ENCODE measurements around the gene CUEDC1.

The CUEDC1 gene

DNA sequence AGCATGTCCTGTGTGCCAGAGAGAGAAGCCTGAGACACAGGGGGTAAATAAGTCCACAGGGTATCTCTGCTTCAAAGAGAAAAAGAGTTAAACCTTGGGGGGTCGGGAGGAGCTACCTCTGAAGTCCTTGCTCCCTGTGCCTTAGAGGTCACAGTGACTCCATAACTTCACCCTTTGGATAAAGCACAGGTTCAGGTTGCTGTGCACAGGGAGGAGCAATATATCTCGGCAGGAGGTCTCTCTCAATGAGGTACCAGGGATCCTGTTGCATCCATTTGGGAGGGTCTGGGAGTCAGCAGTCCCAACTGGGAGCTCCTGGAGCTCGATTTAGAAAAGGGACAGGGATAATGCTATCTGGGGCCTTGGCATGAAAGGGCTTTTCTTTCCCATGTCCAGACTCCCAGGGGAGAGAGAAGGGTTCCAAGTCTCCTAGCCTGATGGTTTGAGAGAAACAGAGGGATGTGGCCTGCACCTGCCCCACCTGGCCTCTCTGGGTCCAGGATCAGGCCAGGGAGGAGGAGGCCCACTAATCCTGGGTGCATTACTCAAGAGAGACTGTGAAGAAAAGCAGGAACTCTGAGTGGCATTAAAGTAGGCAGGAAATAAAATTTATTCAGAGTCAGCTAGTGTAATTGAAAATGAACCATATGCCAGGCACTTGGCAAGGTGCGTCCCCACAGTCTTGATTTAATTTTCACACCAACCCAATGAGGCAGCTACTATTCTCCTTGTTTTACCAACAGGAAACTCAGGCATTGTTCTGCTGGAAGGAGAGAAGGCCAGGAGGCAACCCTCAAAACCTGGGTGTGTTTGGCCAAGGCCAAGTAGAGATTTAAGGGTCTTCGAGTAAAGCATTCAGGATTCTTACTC lies 40.7 kb downstream of the CUEDC1 start:
- DNase-seq: no peak

DNA sequence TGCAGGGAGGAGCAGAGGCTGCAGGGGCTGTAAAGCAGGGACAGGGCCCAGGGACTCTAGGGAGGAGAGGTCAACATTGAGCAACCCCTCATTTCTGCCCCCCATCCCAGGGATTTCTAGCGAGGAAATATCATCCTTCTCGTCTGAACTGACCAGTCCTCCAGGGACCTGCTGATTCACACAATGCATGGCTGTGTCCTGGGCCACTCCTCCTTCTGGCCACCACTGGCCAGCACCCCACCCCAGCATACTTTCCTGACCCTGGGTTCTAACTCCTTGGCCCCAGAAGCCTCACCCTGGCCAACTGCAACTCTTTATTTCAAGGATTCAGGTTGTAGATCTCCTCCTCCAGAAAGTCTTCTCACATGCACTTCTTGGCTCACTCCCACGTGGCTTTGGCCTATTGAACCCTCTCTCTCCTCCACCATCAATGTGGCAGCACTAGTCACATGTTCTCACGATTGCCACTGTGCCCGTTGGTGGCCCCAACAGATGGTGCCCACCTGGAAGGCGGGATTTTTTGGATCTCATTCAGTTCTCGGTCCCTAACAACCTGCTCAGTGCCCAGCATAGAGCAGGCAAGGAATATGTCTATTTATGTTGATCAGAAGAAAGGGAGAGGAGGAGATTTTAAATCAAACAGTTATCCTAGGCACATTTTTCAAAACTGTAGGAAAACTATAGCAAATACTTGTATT lies 41.5 kb downstream of the CUEDC1 start:
- DNase-seq: no peak

DNA sequence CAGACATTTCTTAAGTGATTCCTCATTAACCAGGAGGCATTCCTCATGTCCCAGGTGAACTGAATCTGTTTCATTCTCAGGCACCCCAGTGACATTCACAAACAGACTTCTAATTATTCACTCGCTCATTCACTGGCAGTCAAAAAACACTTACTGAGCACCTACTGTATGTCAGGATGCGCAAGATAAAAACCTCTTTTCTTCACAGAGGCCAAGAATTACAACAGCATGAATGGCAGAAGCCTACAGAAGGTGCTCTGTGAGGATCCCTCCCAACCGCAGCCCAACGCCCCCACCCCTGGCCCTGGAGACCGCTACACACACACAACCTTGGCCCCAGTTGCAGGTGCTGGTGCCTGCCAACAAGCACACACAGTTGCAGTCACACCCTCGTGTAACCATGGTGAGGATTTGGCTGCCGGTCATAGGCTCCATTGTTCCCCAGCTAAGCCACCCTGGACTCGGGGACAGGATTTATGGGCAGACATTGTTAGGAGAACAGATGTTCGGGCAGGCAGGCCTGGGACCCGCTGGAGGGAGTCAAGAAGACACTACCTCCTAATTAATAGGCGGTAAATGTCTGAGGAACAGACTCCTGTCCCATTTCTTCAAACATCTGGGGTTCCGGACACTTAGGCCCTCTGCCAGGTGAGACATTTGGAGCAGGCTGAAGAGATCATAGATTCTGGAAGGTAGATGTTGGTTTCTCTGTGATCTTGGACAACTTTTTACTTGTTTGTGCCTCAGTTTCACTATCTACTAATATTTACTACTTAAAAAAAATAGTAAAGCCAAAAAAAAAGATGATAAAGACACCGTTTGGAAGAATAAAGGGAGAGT lies 43.2 kb downstream of the CUEDC1 start:
- DNase-seq: peak; percentile 98

DNA sequence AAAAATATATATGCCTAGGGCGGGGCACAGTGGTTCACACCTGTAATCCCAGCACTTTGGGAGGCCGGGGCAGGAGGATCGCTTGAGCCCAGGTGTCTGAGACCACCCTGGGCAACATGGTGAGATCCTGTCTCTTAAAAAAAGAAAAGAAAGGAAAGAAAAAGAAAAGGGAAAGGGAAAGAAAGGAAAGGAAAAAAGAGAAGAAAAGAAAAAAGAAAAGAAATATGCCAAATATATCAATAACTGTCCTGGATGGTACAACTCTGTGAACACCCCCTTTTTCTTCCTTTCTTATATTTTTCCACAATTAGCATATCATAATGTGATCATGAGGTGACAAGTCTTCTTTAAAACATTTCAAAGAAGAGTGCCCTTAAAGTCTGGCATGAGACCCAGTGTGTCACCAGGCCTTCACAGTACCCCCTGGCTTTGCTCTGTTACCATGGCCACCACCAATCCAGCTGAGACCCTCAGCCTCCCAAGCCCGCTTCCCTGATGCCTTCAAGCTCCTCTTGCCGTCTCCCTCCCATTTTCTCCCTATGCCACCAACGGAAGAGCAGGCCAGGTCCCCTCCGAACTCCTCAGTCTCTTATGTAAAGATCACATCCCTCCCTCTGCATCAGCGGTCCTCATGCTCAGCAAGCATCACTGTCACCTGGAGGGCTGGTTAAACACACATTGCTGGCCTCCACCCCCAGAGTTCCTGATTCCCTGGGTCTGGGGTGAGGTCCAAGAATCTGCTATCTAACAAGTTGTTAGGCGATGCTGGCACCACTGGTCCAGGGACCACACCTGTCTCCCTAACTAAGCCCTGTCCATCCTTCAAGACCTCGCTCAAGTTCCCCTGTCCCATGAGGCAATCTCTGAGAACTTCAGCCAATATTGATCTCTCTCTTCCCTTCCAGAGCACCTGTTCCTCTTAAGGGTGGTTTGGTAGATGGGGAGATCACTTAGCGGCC lies 44.5 kb downstream of the CUEDC1 start:
- no peak for DNase-seq

DNA sequence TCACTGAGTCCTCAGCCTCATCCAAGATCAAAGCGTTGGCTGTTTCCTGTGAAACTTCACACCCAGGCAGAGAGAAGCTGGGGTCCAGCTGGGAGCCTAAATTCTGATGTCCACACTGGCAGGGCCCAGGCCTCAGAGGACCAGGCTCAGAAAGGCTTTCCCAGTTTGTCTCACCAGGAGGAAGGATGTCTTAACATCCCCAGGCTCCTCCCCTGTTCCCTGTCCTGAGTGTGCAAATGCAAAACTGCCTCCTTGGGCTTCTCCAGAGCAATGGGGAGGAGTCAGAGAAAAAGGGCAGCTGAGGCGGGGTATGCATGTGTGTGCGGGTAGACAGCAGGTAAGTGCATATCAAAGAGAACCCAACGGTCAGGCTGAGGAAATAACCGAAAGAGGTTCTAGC lies 45.7 kb downstream of the CUEDC1 start:
- no peak for DNase-seq

DNA sequence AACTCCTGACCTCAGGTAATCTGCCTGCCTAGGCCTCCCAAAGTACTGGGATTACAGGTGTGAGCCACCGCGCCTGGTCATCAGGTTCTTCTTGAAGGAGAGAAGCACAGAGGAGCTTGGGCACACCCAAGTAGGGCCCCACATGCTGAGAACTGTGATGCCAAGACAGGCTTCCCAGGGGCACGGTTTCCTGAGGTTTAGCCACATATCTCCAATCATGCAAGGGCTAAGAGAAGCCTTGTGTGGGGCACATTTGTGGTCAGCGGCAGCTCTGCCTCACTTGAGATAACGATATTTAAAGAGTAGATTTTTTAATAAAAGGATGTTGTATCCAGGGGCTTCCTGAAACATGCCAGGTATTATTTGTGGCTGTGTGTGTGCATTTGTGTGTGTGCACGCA lies 46.9 kb downstream of the CUEDC1 start:
- DNase-seq: no peak

DNA sequence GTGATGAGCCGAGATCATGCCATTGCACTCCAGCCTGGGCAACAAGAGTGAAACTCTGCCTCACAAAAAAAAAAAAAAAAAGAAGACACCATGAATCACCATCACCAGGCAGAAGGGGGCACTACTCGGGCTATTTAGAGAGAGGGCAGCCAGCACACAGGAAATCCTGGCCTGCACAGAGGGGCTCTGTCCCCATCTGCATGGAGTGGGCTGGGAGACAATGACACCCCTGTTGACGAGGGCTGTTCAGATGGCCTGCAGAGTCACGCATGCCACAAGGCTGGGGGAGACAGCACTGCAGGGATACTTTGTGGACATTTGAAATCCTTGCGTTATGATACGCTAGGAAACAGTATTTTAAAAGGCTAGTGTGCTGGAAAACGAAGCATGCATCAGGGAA lies 48.3 kb downstream of the CUEDC1 start:
- DNase-seq: no peak

DNA sequence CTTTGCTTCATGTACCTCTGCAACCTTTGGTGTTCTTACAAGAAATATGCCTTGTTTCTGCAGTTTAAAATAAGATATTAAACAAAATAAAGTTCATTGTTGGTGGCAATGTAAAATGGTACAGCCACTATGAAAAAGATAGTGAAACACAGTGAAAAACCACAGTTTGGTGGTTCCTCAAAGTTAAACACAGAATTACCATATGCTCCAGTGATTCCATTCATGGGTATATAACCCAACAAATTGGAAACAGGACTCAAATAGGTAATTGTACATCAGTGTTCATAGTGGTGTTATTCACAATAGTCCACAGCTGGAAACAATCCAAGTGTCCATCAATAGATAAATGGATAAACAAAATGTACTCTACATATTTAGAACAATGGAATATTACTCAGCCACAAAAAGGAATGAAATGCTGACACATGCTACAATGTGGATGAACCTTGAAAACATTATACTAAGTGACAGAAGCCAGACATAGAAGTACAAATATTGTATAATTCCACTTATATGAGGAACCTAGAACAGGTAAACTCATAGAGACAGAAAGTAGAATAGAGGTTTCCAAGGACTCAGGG lies 49.2 kb downstream of the CUEDC1 start:
- no peak for DNase-seq

DNA sequence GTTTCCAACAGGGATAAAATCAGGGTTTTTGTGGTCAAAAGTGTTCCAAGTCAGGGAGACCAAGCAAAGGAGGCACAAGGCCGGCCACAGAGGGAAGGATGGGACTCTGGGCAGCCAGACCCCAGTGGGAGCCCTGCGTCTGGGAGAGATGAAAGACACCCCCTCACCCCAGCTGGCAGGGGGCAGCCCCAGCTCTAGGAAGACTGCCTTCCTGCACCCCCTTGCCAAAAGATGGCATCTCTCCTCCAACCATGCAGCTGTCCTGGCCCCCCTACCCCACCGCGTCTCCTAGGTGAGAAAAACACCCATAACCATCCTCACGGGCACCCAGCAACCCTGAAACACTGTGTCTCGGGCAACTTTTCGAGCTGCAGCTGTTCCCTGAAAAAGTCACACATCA lies 51.3 kb downstream of the CUEDC1 start:
- no peak for DNase-seq

DNA sequence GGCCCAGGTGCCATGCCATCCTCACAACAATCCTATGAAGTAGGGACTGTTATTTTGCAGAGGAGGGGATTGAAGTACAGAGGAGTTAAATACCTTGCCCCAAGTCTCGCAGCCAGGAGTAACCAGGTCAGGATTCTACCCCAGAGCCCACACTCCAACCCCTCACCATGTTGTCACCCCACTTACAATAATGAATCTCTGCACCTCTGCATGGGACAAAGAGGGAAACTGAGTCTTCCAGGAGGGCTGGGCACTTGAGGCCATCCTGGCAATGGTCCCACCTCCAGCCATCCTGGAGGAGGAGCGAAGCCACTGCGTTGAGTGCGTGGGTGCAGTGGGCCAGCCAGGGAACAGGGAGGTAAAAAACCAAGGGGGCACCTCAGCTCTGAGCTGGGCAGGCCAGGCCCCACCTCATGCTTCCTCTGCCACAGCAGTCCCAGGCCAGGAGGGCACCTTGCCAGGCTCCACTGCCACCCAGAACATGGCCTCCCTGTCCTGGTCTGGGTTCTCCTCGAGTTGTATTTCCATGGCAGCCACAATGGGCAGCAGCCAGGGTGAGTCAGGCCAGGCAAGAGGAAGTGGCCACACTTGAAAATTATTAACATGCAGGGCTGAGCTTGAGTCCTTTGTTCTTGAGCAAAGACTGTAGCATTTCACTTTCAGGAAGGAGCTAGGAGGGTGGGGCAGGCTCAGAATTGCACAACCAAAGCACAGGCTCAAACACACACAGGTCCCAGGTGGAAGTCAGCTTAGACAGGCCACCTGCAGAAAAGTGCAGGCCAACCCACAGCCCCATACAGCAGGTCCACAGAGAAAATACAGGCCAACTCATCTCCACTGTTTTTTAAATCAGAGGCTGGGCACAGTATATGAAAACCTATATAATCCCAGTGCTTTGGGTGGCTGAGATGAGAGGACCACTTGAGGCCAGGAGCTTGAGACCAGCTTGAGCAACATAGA lies 52.1 kb downstream of the CUEDC1 start:
- peak; percentile 93 for DNase-seq

DNA sequence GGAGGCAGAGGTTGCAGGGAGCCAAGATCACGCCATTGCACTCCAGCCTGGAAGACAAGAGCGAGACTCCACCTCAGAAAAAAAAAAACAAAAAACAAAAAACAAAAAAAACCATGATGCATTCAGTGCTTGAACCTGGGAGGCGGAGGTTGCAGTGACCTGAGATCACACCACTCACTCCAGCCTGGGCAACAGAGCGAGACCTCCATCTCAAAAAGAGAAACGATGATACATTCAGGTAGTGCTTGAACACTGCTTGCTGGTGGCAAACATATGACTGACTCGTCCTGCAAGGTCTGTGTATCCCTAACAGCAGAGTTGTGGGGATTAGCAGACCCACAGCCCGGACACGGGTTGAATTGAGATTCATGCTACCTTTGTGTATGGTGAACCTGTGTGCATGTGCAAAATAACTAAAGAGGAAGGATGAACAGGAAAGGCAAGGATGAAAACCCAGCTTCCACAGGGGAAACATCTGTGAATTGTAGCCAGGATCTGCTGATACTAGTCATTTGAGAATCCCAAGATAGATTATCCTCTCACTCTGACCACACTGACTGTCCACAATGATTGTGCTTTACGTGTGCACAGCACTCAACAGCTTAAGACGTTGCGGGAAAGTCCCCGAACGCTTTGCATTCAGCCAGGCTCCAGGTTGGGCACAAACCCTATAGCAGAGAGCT lies 53.0 kb downstream of the CUEDC1 start:
- DNase-seq: no peak

DNA sequence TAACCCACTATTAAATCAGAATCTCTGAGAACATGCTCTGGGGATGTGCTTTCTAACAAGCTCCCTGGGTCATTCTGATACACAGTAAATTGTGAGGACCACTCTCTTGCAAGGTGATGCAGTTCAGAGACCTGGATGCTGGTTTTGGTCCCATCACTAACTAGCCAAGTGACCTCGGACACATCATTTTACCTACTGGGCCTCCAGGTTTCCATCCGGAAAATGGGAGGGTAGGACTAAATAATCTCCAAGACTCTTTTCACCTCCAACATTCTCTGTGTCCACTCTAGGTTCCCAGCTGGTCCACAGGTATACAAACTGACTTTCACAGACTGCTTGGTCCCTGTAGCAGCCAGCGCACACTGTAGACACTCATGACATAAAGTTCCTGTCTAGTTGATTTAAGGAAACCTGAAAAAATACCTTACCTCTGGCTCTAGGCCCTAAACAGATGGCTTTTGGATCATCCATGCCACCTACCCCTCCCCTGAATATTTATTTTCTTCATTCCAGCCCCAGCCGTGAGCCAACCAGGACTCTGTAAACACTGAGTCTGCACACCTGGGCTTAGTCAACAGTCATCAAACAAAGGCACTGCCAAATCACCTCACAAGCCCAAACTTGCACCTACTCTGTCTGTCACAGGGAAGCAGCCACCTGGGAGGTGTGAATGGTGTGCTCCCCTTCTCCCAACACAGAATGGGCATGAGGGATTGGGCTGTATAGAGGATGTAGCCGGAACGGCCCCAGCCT lies 54.0 kb downstream of the CUEDC1 start:
- DNase-seq: peak; percentile 96

DNA sequence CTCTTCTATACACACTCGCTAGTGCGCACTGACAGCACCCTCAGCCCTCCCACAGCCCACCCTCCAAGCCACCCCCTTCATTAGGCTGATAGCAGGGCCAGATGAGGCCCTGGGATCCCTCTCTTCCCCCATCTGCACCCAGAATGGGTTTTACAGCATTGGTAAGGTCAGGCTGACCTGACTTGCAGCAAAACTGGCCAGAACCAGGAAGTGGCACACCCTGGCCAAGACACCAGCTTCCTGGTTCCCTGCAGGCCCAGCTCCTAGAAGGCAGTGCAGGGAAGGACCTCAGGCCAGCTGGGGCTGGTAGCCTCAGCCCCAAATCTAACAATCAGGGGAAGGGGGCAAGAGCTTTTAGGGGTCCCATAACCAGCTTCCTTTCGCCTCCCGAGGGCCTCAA lies 55.4 kb downstream of the CUEDC1 start:
- DNase-seq: no peak

DNA sequence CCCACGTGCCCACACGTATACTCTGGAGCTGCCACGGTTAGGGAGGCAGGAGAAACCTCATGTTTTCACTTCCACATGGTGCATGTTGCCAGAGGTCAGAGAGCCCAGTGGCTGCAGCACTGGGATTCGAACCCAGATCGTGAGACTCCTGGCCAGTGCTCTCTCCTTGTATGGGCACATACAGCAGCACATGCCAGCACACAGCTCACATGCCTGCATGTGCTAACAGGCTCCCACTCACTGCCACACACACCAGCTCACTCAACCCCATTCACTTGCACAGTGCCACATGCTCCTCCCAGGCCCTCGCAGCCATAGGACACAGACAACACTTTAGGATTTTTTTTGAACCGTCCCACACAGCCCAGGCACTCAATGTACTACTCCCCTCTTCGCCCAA lies 55.8 kb downstream of the CUEDC1 start:
- DNase-seq: no peak

DNA sequence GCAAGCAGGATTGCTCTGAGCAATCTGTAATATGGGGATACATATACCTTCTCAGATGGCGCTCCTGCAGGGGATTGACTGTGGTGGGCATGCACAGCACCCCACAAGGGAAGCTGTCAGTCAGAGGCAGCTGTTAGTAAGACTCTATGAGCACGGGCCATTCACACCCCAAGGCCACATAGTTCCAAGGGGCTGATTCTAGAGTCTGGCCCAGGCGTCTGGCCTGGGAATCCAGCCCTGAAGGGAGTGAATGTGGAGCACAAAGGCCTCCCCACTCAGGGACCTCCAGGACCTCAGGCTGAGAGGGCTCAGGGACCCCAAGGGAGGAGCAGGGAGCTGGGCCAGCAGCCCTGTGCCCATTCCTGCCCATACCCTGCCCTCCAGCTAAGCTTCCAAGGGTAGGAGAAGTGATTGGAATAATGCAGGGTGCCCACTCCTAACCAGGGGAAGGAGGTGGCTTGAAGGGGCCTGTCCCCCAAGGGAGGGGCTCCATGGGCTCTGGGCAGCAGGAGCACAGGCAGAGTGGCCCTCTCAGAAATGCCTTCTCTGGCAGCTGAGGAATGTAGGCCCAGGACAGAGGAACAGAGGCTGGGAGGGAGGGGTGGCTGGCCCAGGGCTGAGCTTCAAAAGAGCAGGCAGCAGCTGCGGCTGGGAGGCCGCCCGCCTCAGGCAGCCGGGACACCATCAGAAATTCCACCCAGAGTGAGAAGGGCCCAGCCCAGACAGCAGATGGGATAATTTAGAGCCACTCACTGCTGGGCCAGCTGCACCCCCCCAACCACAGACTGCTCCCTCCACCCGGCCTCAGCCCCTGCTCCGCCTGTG lies 56.5 kb downstream of the CUEDC1 start:
- DNase-seq: no peak

DNA sequence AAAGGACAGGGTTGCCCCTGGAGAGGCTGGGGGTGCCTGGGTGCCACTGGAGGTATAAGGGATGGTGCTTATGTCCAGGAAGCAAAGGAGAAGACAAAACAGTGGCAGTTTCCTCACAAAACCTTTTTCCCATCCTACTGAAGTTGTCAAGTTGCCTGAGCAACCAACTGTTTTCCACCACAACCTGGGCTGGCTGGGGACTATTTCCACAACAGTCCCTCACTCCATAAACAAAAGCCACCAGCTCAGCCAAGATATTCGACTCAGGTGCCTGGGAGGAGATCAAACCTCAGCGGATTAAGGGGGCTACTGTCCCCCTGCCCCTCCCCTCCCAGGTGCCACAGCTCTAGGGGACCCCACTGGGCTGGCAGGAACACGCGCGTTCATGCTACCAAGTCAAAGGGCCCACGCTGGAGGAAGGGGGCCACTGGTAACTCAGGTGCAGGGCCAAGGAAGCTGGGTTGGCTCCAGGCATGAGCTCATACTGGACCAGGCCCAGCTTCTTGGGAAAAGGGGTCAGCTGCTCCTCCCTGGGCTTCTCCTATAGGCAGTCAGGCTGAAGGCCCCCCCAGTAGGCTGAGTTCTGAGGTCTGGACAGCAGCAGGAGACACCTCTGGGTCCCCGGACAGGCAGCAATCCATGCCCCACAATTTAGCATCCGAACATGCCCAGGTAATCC lies 59.7 kb downstream of the CUEDC1 start:
- DNase-seq: peak; percentile 54

DNA sequence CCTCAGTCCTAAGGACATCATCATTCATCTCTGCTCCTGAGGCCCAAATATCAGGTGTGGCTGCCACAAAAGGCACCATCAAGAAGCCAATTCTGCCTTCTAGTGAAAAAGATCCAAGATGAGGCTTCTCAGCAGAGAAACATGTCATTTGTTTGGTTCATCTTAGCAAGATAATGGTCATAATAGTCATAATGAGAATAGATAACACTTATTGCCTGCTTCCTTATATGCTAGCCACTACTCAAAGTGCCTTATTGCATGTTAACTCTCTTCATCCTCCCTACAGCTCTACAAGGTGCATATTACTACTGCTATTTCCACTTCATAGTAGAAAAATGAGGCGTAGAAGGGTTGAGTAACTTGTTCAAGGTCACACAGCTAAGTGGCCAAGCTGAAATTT lies 60.4 kb downstream of the CUEDC1 start:
- DNase-seq: no peak
